Fibroblast of skin of left quadriceps (primary cell): ENCODE results near the gene ZSCAN1.

Experiments
- DNase-seq, 2 experiments: peaks; one replicate each; pipeline ENCODE4 v3.0.0-alpha.2; 2013; ENCODE audit warnings: low read depth in 2 of 2

Gene ZSCAN1

DNA sequence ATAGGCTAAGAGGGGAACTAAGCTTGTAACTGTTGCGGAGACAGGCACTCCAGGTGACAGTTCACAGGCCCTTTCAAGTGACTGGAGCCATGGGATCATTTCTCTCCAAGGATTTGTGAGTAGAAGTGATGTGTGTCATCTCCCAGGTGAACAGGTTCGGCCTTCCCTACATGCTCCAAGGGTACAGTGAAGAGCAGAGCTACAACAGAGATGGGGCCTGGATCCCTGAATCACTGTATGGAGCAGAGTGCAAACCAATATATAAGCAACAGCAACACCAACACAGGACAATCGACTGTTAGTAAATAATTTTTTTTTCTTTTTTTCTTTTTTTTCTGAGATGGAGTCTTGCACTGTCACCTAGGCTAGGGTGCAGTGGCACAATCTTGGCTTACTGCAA, 49.2 kb downstream of the ZSCAN1 start:
- no peak for DNase-seq

DNA sequence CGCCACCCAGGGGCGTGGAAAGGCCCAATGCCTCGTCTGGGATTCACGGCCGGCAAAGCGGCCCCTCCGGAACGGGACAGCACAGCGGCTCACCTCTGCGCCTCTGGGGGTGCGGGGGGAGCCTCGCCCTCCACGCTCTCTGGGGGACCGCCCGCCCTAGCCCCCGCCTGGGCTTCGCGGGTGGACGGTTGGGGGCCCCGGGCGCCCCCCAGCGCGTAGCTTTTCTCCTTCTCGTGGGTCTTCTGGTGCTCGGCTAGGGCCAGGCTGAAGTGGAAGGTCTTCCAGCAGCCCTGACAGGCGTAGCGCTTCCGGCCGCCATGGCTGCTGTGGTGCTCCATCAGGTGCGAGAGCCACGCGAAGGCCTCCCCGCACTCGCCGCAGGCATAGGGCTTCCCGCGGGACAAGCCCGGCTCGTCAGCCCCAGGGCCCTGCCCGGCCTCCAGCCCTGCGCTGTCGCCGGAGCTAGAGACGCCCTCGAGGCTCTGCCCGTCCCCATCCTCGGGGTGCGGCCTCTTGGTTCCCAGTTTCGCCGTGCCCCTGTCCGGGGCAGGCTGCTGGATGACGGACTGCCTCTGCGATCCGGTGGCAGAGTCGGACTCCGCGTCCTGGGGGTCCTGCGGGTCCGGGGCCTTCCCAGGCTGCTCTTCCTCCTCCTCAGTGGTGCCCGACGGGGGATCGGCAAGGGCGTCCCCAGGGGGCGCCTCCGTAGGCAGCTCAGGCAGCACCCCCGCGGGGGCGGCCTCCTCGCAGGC, 50.9 kb downstream of the ZSCAN1 start:
- no peak for DNase-seq

DNA sequence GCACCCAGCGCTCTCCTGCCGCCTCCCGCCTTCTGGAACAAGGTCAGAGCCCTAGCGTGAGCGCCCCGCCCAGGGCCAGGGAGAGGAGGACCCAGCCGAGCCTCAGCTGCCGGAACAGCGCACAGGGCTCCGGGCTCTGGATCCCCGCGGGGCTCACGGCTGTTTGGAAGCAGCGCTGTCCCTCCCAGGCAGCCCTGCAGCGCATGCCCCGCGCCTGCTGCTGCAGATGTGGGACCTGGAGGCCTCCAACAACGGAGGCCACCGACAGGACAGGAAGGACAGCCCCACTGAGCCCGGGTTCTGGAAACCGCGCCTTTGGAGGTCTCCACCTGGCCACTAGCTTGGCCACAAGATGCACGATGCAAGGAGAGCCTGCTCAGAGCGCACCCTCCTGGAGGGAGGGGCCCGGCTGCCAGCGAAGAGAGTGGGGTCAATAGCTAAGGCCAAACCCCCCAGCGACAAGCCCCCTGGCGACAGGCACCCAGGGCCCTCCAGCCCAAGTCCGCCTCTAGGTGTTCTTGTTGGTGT, 51.6 kb downstream of the ZSCAN1 start:
- no peak for DNase-seq

DNA sequence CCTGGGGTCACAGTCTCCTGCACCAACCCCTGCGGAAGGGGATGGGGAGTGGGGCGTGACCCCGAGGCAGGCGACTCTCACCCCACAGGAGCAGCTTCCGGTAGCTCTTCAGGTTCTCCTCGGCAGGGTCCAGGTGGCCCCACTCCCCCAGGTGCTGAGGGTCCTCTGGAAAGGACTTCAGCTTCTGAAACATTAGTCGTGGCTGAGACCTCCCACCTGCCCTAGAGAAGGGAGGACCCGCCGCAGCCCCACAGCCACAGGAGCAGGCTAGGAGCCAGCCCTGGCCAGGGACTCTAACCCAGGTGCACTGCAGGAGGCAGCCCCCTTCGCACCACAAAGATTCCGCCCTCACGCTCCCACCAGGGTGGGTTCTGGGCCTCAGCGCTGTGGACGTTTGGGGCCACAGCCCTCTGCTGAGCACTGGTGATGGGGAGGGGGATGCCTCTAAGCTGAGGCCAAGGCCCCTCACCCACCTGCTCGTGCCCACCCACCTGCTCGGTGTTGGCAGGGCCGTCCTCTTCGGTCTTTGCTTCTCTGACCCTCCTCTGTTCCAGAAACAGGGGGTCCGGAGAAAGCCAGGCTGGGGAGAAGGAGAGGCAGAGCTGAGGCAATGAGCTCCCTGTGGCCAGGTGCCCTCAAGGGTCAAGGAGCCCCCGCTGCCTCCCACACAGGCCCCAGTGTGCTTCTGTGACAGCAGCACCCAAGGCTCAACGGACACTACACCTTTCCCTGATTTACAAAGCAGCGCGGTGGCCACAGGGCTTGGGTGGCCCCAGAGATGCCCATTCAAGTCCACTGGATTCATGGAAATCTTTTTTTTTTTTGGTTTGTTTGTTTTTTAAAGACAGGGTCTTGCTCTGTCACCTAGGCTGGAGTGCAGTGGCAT, 53.2 kb downstream of the ZSCAN1 start:
- DNase-seq = no peak

DNA sequence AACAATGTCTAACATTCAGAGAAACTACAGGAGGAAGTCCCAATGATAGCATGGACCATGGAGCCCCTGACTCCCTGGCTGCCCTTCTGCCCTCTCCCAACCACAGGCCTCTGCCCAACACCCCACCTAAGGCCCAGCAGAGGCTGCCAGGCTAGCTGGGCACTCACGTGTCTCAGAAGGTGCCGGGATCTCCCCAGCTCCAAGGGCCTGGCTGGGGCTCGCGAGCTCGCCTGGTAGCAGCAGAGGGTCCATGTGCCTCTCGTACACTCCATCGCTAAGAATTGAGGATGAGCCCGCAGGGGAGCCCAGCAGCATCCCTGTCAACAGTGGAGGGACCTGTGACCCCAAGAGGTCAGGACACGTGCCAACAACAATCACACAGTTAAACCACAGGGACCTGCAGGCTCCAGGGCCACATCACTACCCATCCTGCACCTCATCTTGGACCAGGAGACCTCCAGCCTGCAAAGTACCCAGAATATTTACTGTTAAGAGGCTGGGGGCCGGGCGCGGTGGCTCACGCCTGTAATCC, 54.8 kb downstream of the ZSCAN1 start:
- DNase-seq = no peak

DNA sequence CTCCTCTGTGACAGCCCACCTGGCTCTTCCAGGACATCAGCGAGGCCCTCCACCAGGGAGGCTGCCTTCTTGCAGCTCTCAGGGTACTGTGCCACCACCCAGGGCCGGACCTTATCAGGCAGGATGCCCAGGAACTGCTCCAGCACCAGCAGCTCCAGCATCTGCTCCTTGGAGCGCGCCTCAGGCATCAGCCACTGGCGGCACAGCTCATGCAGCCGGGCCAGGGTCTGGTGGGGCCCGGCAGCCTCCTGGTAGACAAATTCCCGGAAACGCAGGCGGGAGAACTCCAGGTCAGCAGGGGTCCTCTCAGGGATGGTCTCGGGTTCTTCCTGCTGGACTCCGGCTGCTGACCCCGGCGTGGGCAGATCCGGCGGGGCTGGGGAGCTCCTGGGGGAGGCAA, 56.0 kb downstream of the ZSCAN1 start:
- DNase-seq = no peak

DNA sequence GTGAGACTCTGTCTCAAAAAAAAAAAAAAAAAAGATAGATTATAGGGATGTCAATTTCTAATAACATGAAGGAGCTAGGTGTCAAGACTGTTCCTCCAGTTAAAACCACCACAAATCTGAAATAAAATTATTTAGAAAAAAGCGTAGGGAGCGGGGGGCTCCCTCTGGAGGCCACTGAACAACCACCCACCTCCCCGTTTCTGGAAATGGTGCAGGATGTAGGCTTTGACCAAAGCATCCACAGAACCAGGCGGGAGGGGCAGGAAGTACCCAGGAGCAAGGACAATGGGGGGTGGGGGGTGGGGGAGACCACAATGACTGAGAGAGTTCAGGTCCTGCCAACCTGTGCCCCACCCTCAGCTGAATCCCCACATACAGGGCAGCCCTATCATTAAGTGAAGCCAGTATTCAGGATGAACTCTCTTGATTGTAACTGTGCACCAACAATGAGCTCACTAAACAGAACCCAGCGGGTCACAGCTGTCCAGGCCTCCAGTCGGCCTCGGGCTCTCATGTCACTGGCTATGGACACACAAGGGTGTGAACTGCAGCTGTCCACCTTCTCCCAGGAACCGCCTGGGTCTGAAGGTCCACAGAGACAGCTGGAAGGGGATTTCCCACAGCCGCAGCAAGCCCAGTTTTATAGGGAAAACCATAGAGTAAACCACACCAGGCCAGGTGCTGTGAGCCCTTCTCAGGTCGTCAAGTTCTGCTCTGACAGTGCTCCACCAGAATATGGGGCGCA, 57.6 kb downstream of the ZSCAN1 start:
- DNase-seq = no peak

DNA sequence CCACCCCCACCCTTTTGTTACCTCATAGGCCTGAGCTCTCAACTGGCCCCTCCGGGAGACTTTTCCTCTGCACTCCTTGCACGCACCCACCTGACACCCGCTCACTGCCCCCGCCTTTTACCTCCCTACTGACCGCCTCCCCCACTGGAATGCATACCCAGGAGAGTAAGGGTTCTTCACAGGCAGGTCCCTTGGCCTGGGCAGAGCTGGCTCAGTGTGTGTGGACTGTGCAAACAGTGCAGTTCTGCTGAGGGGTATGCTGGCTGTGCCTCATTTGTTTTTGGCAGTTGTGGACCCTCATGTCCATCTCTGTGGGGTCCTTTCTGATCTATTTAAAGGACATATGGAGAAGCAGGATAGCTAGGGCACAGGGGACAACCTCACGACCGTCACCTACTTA, 59.2 kb downstream of the ZSCAN1 start:
- no peak for DNase-seq

DNA sequence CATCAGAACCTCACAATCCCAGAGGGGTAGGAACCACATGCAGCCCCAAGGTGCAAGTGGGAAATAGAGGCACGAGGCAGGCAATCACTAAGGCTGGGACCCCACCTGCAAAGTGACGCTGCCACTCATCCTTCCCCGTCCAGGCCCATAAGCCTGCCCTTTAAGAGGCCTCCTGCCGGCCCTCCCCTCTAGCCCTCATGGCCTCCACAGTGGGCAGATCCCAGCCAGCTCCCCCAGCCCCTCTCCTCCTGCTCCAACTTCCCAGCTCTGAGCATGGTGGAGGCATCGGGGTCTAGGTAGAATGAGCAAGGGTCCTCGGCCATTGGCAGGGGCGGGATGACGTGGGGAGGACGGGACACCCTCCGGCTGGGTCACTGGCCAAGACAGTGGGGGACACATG, 61.5 kb downstream of the ZSCAN1 start:
- DNase-seq = no peak

DNA sequence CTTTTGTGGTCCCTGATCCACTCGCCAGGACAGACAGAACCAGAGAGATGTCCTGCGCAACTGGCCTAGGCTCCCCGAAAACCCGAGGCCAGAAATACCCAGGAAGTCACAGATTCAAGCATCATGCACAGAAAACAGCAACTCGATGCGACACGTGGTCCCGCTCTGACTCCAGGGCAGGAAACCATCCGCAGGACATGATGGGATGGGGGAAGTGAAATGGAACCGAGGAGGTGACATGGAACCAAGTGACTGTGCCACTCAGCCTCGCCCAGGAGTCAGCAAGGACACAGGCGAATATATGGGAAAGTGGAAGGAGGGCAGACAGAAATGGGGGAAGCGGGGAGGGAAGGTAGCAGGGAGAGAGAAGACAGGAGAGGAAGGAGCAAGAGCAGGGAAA, 63.1 kb downstream of the ZSCAN1 start:
- DNase-seq = no peak

DNA sequence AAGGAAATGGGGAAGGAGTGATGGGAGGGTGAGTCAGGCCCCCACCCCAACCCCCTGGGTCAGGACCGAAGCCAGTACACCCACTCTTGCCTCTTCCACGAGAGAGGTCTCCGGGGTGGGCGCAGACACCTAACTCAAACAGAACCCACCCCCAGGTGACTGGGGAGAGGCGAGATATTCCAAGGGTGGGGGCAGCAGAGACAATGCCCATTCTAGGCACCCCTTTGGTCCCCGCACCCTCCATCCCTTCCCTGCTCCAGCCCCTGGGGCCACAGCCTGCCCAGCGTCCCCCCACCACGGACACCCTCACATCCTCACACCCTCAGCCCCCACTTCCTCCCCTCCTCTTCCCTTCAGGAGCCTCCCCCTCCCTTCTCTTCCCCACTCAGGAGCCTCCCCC, 63.5 kb downstream of the ZSCAN1 start:
- no peak for DNase-seq

DNA sequence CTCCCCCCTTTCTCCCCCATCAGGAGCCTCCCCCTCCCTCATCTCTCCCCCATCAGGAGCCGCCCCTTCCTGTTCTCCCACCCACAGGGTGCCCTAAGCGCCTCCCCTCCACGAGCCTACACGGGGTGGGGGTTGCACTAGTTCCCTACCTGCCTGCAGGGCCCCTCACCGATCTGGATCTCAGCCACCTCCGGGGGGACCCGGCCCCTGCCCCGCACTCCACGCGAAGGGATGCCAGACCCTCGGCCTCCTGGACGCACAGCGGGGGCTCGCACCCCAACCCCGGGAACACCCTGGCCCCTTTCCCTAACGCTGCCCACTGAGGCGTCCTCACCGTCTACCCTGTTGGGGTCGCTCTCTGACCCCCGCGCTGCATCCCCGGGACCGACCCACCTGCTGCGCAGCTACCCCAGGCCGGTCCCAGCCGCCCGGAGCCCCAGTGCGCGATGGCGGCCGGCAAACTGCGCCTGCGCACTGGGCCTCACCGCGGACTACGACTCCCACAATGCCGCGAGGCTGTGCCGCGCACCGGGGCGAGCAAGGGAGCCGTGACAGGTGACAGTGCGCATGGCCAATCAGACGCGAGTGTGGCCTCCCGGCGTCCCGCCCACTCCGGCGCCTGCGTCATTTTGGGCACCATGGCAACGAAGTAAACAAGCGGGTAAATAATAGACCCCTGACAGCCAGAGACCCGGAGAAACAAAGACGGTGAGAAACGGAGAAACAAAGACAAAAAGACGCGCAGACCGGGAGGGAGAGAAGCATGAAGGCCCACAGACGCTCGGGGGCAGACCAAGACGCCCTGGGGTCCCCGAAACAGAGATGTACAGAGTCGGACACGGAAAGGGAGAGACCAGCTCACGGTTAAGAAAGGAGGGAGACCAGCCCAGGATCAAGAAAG, 64.2 kb downstream of the ZSCAN1 start, which contains the start of gene ZSCAN18:
ZSCAN18 (minus strand) TSS at position 451 of the 901 bp plus-strand sequence. CDS start 7,964 bp downstream, outside the sequence.
- peak; percentile 90 for DNase-seq

DNA sequence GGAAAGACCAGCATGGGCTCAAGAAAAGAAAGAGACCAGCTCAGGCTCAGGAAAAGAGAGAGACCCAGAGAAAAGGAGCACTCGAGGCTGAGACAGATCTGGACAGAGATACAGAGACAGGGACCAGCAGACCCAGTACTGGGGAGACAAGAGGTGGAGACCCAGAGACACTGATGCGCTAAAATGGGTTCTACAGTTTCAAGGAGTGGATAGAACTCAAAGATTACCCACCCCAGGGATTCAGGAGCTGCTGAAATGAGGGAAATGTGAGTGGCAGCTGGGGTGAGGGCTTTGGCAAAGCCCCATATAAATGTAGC, 64.8 kb downstream of the ZSCAN1 start:
- no peak for DNase-seq
